Bone marrow (tissue), 2 donors: Measurements from ENCODE around the gene GPC6.

Source experiments
- DNase-seq, 2 donors: peaks; one replicate each; lab custom pipeline; 2025; lab: John Stamatoyannopoulos, UW

Gene GPC6

GRCh38 chr13:93686399-93686798 is 459.8 kb downstream of the GPC6 start:
- DNase-seq, result no peak

- no peak for DNase-seq
These were observed 460.7 kb downstream of the GPC6 start for GRCh38 chr13:93687261-93687660.

DNA sequence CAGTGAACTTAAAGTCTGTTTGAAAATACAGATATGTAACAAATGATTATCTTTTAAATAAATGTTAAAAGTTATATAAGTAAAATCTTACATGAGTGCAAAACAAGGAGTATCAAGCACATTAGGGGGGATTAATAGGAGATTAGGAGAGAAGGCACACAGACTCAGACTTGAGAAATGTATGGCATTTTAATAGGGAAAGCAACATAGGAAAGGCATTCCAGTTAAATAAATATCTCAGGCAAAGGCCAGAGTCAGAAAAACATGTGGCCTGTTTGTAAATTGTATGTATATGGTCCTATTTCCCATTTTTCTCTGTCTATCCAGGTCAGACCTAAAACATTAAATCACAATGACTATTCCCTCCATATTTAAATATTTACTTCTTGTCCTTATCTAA is 462.7 kb downstream of the GPC6 start:
- DNase-seq, result no peak

DNA sequence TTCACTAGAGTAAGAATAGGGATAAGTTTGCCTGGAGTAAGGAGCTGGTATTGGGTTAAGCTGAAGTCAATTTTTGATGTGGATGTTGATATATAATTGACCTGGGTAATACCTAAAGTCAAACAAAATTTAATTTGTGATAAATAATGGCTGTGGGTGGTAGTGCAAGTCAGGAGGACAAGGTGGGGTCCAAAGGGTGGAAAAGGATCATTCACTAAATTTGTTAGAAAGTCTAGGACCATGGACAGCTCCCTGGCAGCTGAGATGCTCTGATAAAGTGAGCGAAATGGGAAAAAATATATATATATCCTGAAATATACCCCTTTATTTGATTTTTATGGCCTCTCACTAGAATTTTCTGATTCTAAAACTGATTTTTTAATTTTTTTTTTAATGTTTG is 463.5 kb downstream of the GPC6 start:
- DNase-seq, result no peak

GRCh38 chr13:93698016-93698613 is 471.5 kb downstream of the GPC6 start:
- DNase-seq, result no peak

GRCh38 chr13:93700115-93700514 is 473.5 kb downstream of the GPC6 start:
- DNase-seq, result no peak

- DNase-seq, result no peak
These were observed 481.9 kb downstream of the GPC6 start for GRCh38 chr13:93708308-93709075.

- DNase-seq, result no peak
These were observed 483.1 kb downstream of the GPC6 start for GRCh38 chr13:93709506-93710244.

DNA sequence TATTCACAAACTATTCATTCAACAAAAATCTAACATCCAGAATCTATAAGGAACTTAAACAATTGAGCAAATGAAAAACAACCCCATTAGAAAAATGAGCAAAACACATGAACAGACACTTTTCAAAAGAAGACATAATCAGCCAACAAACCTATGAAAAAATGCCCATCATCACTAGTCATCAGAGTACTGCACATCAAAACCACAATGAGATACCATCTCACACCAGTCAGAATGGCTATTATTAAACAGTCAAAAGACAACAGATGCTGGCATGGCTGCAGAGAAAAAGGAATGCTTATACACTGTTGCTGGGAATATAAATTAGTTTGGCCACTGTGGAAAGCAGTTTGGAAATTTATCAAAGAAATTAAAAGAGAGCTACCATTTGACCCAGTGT is 487.6 kb downstream of the GPC6 start:
- DNase-seq, result no peak

GRCh38 chr13:93715866-93716265 is 489.3 kb downstream of the GPC6 start:
- no peak for DNase-seq

GRCh38 chr13:93716623-93717022 is 490.0 kb downstream of the GPC6 start:
- DNase-seq, result no peak

- DNase-seq, result no peak
These were observed 494.9 kb downstream of the GPC6 start for GRCh38 chr13:93721483-93721882.

DNA sequence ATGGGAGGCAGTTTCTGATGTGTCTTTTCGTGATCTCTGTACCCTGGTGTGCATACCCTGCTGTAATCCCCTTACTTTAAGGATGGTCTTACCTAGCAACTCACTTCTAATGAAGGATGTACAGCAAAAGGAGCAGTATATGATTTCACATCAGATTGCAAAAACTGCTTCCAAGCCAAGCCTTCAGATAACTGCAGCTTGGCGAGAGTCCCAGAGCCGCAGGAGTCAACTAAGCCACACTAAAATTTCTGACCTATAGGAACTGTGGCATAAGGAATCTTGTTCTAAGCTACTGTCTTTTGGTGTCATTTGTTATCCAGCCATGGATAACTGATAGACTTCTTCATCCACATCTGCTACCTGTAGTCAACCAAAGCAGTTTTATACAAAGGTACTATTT is 496.7 kb downstream of the GPC6 start:
- DNase-seq, result no peak

DNA sequence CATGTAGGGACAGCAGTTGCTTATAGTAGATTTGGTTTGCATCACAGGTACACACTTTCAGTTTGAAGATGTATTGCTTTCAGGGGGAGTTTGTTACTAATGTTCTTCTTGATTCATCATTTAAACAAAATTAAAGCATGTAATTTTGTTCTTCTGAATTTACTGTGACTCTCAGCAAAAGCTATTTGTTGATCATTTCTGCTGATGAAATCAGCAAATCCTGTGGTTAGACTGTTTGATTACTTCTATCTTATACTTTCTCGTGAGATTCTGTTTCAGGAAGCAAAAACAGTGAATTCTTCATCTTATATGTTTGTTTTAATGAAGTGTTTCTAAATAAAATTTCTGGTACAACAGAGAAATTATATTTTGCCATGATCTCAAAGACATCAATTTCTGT is 497.6 kb downstream of the GPC6 start:
- no peak for DNase-seq

GRCh38 chr13:93726173-93726957 is 499.8 kb downstream of the GPC6 start:
- DNase-seq, result no peak

DNA sequence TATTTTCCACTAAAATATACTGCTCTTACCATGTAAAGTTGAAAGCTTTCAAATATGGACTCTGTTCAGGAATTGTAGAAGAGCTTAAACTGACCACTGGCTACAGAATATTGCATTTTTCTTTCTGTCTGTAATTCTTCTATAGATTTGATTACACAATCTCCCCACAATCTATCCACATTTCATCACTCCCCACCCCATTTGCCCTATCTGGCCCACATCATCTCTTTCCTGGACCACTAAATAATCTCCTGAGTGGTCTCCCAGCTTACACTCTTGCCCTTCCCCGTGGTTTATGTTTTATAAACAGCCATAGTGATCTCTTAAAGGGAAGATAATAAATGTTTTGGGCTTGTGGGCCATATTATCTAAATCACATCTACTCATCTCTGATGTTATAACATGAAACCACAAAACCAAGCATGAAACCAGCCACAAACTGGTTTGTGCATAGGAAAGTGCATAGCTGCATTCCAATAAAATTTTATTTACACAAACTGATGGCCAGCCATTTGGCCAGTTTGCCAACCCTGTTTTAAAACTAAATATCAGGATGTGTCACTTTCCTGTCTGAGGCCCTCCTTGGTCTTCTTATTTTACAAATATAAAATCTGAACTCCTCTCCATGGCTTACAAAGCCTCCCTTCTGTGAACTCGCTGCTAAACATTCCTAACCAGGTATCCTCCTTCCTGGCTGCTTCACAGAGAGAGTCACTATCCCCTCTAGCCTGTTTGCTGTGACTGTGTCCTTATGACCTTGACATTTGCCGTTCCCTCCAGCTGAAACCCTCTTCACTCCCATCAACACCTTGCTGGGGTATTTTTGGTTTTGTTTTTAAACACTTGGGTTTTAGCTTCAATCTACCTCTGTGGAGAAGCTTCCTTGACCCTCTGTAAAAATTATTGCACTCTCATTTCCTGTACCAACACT is 500.9 kb downstream of the GPC6 start:
- no peak for DNase-seq

DNA sequence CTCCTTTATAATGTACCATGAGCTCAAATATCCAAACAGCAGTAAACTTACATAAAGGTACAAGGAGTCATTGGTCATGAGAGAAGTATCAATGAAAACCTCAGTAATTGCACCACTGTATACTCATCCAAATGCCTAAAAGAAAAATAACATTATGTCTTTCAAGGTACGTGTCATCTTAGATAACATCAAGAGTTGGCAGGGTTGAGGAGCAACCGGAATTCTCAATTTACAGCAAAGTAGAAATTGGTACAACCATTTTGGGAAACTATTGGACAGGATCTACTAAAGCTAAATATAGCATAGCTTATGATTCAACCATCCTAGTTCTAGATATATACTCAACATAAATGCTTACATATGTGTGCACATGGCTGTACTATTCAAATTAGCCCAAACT is 502.8 kb downstream of the GPC6 start:
- no peak for DNase-seq

GRCh38 chr13:93730780-93731179 is 504.2 kb downstream of the GPC6 start:
- no peak for DNase-seq

- no peak for DNase-seq
These were observed 505.6 kb downstream of the GPC6 start for GRCh38 chr13:93732186-93732585.

DNA sequence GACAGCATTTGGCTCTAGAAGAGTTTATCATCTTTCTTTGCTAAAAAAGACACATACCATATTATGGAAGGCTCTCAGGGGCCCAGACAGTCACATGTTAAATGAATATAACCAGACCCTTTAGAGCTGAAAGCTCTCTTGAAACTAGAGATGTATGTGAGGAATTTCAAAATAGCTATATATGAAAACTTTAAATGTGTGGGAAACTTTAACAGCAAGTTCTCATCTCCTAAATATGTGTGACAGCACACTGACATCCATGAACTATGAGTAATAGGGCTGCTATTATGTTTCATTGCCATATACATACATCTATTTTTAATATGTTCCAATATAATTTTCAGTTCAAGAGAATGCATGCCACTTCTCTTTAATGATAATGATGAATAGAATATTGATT is 509.5 kb downstream of the GPC6 start:
- no peak for DNase-seq

DNA sequence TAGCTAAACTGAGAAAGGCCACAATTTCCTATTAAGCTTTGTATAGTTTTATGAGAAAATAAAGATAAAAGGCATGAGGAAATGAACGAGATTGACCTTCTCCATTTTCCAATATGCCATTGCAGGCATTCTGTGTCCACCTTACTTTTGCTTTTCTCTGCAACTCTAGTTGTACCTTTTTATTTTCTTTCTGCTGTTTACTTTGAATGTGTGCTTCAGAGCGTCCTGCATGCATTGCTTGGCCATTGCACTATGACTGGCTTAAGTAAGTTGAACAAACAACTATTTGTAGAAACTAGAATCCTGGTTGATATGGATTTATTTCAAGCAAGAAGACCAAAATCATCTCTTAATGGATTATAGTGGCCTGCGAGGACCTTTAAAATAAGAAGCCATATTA is 510.3 kb downstream of the GPC6 start:
- DNase-seq, result no peak
